Measurements from ENCODE around the gene FOXB1.

DNA sequence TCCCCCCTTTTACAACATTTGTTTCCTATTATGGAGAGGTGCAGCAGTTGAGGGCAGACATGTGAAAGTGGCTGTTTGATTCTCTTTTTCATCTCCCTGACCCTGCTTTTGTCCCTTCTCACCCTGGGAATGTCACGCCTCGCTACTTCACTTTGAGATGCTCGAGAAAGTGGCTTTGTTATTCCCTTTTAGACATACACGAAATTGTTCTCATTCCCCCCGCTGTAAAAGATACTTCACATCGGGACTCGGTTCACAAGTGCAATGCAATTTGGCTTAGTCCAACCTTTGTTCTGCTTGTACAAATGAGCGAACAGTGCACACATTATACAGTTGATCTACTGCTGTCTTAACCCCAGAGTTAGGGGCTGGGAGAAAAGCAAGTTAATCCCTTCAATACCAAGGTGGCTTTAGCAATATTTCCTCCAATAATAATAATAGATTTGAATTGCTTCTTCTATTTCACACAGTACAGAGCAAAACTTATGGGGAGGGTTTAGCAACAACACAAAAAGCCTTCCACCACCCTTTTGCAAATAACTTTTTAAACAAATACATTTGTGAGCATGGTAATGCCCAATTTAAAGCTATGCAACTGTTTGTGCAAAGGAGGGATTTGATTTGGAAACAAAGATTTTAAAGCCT is 5.7 kb upstream of the FOXB1 start:
- TF ChIP-seq, protein P1, sequence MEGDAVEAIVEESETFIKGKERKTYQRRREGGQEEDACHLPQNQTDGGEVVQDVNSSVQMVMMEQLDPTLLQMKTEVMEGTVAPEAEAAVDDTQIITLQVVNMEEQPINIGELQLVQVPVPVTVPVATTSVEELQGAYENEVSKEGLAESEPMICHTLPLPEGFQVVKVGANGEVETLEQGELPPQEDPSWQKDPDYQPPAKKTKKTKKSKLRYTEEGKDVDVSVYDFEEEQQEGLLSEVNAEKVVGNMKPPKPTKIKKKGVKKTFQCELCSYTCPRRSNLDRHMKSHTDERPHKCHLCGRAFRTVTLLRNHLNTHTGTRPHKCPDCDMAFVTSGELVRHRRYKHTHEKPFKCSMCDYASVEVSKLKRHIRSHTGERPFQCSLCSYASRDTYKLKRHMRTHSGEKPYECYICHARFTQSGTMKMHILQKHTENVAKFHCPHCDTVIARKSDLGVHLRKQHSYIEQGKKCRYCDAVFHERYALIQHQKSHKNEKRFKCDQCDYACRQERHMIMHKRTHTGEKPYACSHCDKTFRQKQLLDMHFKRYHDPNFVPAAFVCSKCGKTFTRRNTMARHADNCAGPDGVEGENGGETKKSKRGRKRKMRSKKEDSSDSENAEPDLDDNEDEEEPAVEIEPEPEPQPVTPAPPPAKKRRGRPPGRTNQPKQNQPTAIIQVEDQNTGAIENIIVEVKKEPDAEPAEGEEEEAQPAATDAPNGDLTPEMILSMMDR (conservative IDR thresholded peaks at IDR 0.05 in 1 of 2, IDR thresholded peaks at IDR 0.05 in 1 of 2; ENCODE audit: extremely low read depth in 1 of 2, insufficient read depth in 1 of 2, low read depth in 1 of 2, low read length in 2 of 2) = no peak
- TF ChIP-seq EZH2 (IDR thresholded peaks at IDR 0.05; ENCODE audit: borderline replicate concordance, low read length) = peak; percentile 6
